ENCODE results near the gene CCDC27.

Gene CCDC27

DNA sequence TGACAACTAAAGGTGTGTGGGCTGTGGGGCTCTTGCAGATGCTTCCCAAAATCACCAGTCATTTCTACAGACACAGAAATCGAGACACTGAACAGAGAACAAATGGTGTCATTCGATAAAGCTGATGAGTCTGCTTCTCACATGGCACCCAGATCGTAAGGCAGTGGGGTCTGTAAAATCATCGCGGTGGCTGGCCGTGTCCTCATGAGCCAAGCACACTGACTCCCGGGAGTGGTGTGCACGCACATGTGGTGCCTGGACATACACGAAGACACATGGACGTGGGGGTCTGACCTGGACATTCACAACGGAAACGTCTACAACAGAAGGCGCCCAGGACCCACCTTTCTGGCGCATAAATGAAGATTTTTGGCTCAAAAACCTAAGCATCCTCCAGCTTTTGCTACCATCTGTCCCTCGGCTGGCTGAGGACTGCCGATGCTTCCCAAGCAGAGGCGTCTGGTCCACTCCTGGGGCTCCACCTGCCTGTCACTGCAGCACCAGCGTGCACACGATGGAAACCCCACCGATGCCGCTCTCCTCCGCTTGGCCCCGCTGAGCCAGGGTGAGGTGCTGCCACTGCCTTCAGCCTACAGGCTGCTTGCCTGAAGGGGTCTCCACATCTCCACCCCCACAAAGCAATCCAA lies 27.1 kb downstream of the CCDC27 start:
- in situ Hi-C loops (cut with HindIII; ENCODE audit: low sequenced_read_pairs): no loop called here
- no peak overlapping the region for H3K4me3 ChIP-seq (ENCODE audit: low read depth, low read length)
- no peak for DNase-seq (ENCODE audit: low read depth, low spot score)
- TF ChIP-seq, protein P1, sequence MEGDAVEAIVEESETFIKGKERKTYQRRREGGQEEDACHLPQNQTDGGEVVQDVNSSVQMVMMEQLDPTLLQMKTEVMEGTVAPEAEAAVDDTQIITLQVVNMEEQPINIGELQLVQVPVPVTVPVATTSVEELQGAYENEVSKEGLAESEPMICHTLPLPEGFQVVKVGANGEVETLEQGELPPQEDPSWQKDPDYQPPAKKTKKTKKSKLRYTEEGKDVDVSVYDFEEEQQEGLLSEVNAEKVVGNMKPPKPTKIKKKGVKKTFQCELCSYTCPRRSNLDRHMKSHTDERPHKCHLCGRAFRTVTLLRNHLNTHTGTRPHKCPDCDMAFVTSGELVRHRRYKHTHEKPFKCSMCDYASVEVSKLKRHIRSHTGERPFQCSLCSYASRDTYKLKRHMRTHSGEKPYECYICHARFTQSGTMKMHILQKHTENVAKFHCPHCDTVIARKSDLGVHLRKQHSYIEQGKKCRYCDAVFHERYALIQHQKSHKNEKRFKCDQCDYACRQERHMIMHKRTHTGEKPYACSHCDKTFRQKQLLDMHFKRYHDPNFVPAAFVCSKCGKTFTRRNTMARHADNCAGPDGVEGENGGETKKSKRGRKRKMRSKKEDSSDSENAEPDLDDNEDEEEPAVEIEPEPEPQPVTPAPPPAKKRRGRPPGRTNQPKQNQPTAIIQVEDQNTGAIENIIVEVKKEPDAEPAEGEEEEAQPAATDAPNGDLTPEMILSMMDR (IDR thresholded peaks at IDR 0.05; ENCODE audit: low read depth, low read length): no peak

DNA sequence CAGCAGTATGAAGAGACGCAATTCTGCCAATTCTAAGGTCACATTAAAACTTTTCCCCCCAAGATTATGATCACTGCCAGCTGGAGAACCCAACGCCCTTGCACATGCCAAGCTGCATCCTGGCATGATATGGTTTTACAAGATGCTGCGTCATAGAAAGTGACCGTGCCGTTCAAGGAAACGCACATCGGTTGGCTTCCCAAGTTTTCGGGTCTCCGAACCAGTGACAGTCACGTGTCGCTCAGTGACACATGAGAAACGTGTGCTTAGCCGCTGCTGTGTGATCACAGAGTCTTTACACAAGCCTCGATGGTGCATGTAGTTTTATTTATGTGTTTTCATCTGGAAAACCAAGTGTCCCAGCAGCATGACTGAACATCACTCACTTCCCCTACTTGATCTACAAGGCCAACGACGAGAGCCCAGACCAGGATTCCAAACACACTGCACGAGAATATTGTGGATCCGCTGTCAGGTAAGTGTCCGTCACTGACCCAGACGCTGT lies 27.7 kb downstream of the CCDC27 start:
- in situ Hi-C loops (cut with HindIII; ENCODE audit: low sequenced_read_pairs): no loop called here
- no peak overlapping the region for H3K4me3 ChIP-seq (ENCODE audit: low read depth, low read length)
- DNase-seq (ENCODE audit: low read depth, low spot score): no peak
- TF ChIP-seq, protein P1 (IDR thresholded peaks at IDR 0.05; ENCODE audit: low read depth, low read length): no peak

DNA sequence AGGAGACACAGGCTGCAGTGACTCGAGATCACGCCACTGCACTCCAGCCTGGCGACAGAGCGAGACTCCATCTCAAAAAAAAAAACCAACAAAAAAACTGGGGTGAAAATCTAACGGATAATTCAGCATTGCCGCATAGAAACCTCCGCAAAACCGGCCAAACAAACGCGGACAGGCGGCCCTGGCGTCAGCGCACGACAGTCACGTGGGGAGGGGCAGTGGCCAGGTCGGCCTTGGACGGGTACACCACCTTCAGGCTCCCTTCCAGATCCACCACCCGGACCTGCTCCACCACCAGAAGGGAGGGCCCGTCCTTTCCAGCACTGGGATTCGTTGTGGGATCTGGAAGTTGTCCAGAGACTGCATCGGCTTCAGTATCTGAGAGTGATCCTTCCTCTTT lies 28.7 kb downstream of the CCDC27 start:
- DNase-seq (ENCODE audit: low read depth, low spot score): no peak
- in situ Hi-C loops (cut with HindIII; ENCODE audit: low sequenced_read_pairs): no loop called here
- H3K4me3 ChIP-seq (ENCODE audit: low read depth, low read length): no peak overlapping the region
- TF ChIP-seq, protein P1 (IDR thresholded peaks at IDR 0.05; ENCODE audit: low read depth, low read length): no peak

DNA sequence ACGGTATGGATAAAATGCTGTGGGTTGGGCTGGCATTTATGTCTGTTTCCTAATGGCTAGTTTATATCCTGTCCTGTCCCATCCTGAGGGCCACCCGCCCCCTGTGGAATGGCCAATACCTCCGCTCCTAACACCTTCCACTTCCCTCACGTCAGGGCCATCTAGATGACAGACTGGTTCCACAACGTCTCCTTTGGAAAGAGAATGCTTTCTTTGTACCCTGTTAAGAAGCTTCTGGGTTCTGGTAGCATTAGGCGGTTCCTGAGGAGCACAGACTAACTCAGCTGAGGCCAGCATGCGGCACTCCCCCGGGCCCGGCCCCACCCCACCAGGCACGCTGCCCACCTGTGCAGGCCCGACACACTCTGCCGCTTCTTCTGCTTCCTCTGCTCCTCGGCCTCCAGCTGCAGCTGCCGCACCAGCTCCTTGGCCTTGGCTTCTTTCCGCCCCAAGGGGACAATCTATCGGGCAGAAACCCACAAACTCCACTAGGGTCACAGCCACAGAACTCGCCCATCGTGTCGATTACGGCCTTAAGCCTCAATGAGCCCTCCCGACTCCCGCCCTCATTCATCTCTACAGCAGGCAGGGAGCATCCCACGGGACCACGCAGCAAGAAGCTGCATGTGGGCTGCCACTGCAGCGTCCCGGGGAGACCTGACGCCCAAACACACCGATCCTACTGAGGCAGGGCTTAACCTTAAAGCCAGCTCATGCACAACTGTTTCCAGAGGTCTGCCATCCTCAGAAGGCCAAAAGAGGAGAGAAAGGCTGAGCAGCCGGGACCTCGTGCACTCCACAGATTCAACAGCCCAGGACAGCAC lies 31.6 kb downstream of the CCDC27 start:
- TF ChIP-seq, protein P1 (IDR thresholded peaks at IDR 0.05; ENCODE audit: low read depth, low read length): no peak
- in situ Hi-C loops (cut with HindIII; ENCODE audit: low sequenced_read_pairs): no loop called here
- no peak for DNase-seq (ENCODE audit: low read depth, low spot score)
- H3K4me3 ChIP-seq (ENCODE audit: low read depth, low read length): no peak overlapping the region

DNA sequence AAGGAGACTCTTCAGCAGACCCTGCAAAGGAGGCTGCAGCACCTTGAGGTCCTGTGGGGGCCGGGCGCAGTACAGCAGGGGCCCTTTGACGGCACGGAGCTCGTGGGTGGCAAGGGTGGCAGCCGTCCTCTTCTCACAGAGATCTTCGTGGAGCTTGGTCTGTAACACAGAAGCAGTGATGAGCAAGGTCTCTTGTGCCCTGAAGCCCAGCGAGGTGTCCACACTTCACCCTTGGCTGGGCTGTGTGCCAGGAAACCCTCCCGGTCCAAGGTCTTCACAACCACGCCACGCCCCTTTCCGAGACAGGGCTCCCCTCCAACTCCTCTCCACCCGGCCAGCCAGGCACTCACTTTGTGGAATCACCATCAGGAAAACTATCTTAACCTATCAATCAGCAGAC lies 32.8 kb downstream of the CCDC27 start:
- in situ Hi-C loops (cut with HindIII; ENCODE audit: low sequenced_read_pairs): no loop called here
- TF ChIP-seq, protein P1 (IDR thresholded peaks at IDR 0.05; ENCODE audit: low read depth, low read length): no peak
- no peak overlapping the region for H3K4me3 ChIP-seq (ENCODE audit: low read depth, low read length)
- DNase-seq (ENCODE audit: low read depth, low spot score): no peak

DNA sequence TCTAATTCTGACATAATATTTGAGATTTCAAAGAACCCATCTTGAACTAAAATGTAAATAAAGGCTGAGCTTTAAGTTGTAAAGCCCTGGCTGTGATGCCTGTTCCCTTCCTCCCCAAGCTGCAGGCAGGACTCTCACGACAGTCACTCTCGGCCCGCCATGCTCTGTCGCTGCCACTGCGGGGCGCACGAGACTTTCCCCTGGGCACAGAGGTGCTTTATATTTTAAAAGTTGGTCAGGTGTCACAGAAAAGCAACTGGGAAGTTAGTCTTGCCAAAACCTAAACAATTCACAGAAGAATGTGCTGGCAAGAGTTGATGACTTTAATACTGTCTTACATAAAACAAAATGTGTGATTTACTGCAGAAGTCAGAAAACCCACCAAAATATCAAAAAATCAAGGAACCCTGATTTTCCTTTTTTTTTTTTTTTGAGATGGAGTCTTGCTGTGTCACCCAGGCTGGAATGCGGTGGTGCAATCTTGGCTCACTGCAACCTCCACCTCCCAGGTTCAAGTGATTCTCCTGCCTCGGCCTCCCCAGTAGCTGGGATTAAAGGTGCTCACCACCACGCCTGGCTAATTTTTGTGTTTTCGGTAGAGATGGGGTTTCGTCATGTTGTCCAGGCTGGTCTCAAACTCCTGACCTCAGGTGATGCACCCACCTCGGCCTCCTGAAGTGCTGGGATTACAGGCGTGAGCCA lies 33.4 kb downstream of the CCDC27 start:
- TF ChIP-seq, protein P1 (IDR thresholded peaks at IDR 0.05; ENCODE audit: low read depth, low read length): peak; percentile 44
- no peak overlapping the region for H3K4me3 ChIP-seq (ENCODE audit: low read depth, low read length)
- in situ Hi-C loops (cut with HindIII; ENCODE audit: low sequenced_read_pairs): no loop called here
- DNase-seq (ENCODE audit: low read depth, low spot score): no peak
